Left lobe of liver (tissue), 2 donors: ENCODE results near the gene RORB. TPM values are rescaled to one million over a fixed set of nuclear protein-coding genes. Genes with fewer than 3 reads are reported as not detected.
"Not testable (repeated sequence)": the region's sequence is repeated elsewhere in the genome, so short reads cannot be mapped to it uniquely, and the experiment has no call there.

Source experiments
- ATAC-seq: fragments of 200-7000 bp; cut with Tn5 transposase; one replicate; pipeline ENCODE4 v1.9.1; 2020; ENCODE audit warnings: mild to moderate bottlenecking, moderate library complexity
- DNase-seq: peaks from one replicate; pipeline ENCODE4 v3.0.0-alpha.2; 2020; ENCODE audit warnings: low spot score
- total RNA-seq: library from RNA; stranded (reverse); gene quantifications from one replicate; pipeline ENCODE4 v1.2.1, GENCODE V29; 2021
- donor health status: DM: no; HTN: no; CAD: no; lungs with moderate emphysema.
- donor health status: DM: no; HTN: yes; CAD: no.

Gene RORB
- total RNA-seq, 1 donor from 2014 or later, result 0.05 TPM

DNA sequence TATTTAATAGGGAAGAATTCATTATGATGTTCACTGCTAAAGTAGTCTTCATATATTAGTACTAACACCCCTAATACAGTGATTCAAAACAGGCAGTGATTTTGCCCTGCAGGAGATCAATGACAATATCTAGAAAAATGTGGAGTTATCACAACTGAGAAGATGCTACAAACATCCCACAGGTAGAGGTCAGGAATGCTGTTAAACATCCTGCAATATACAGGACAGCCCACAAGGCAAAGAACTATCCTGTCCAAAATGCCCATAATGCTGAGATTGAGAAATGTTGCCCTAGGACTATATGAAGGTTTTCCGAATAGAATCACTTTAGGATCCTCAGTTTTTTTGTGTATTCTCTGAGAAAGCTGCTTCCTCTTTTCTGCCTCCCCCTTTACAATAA lies 15.3 kb downstream of the RORB start:
- DNase-seq (no peak), ATAC-seq (no peak)

GRCh38 chr9:74513221-74513620 lies 16.1 kb downstream of the RORB start:
- ATAC-seq, result no peak
- DNase-seq, result no peak

GRCh38 chr9:74517188-74517587 lies 20.1 kb downstream of the RORB start:
- ATAC-seq (no peak), DNase-seq (no peak)

- DNase-seq (no peak), ATAC-seq (no peak)
Measured at GRCh38 chr9:74519419-74519818, 22.3 kb downstream of the RORB start.

DNA sequence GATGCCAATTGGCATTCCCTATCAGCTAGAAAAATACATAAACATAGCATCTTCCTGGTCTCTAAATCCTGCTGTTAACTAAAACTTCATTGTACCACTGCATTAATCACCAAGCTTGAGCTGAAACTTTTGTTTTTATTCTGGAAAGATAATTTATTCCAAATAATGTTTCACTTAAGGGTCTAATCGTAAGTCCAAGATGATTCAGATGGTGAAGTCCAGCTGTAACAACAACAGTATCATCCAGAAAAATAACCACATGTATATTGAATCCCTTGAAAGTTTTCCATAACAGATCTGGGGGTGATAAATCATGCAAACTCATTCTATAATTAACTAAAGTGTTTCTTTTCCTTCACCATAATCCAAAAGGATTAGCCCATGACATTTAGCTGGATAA lies 23.9 kb downstream of the RORB start:
- no peak for ATAC-seq
- DNase-seq, result no peak

DNA sequence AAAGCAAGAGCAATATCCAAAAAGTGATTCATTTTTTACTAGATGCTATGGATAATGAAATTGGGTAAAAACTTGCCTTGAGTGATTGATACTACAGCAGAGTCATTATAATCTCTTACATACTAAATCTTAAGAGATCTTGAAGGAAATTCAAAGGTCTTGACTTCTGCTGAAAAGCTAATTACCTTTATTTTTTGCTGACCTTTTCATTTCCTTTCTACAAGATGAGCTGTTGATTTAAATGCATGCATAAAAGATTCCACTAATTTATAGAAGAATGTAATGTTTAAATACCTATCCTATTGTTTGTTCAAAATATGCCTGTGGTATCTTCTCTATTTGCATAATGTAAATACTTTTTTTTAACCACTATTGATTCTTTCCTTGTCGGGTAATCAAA lies 27.2 kb downstream of the RORB start:
- ATAC-seq (no peak), DNase-seq (no peak)

GRCh38 chr9:74526215-74526614 lies 29.1 kb downstream of the RORB start:
- no peak for ATAC-seq
- DNase-seq, result no peak

- no peak for ATAC-seq
- no peak for DNase-seq
Measured at GRCh38 chr9:74527718-74528117, 30.6 kb downstream of the RORB start.

DNA sequence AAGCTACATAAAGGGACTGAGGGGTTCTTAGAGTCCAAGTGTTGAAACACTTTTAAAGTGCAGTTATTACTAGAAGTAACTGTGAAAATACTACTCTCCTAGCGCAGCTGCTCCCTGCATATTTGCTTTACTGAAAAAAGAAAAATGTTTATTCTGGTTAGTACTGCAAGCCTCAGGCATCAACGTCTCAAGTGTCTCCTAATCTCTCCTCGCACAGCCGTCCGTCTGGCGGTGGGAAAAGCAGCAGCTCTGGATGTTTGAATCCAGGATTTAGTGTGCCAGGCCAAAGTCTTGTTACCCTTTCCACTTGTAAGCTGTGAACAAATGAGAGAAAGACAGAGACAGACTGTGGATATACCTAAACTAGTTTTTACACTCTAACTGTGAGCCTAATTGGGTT lies 31.1 kb downstream of the RORB start:
- no peak for ATAC-seq

GRCh38 chr9:74530458-74530857 lies 33.3 kb downstream of the RORB start:
- not testable (repeated sequence) for ATAC-seq, DNase-seq

More for the DNA sequence above, 31.1 kb downstream of the RORB start:
- no peak for DNase-seq

GRCh38 chr9:74533253-74533652 lies 36.1 kb downstream of the RORB start:
- no peak for DNase-seq

GRCh38 chr9:74534841-74535240 lies 37.7 kb downstream of the RORB start:
- ATAC-seq, result no peak
- no peak for DNase-seq

More at GRCh38 chr9:74533253-74533652, 36.1 kb downstream of the RORB start:
- ATAC-seq, result no peak

GRCh38 chr9:74543145-74543544 lies 46.0 kb downstream of the RORB start:
- no peak for DNase-seq
- ATAC-seq, result no peak

DNA sequence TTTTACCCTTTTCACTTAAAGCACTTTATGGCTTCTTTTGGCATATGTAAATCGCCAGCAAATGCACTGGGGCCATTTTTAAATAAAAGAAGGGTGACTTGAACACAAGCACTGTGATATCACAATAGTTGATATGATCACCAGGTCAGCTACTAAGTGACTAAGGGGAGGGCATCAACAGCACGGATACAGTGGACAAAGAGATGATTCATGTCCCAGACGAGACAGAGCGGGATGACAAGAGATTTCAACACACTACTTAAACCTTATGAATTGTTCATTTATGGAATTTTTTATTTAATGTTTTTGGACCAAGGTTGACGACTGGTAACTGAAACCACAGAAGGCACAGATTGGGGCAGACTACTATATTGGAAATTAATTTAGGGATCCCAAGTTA lies 54.1 kb downstream of the RORB start:
- ATAC-seq (no peak), DNase-seq (no peak)

DNA sequence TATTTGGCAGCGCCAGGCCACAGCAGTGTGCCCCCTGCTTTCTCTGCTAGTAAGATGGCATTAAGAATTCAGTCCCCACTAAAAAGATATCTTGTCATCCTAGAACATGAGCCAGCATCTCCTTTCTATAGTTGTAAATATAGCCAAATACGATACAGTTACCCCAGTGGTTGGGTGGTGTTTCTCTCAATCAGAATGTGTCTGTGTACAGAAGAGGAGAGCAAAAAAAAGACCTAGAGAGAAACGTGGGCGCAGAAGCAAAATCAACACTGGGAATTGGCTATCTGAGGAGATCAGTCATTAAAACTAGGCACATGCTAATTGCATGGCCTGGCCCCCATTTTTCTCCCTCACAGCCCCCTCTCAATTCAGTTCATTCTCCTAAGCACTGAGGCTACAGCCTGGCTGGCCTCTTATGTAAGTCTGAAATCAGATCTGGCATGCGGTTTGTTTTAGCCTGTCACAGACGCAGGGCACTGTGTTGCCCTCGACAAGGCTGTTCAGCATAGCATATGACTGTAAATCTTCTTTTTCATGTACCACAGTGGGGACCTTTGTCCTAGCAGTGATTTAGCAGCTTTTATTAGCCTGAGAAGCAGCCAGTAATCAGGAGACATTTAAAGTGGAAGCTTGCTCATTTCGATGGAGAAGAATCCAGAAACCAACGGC lies 57.8 kb downstream of the RORB start:
- ATAC-seq, result no peak
- no peak for DNase-seq

DNA sequence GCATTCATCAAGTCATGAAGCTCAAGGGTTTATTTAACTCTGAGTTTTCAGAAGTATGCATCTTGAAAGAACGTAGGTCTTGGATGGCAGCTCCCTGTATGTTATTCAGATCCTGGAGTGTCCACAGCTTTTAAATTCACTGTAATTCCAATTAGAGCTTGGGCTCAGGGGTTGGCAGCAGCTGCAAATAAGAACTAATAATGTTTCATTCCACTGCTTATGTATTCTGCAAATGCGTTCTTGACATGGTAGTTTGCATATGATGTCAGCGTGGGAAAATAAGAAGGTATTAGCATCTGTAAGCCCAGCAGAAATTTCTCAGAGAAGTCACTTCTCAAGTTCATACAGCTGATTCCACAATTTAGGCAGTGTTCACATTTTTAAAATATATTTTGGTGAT lies 58.4 kb downstream of the RORB start:
- ATAC-seq, result no peak
- DNase-seq, result no peak

DNA sequence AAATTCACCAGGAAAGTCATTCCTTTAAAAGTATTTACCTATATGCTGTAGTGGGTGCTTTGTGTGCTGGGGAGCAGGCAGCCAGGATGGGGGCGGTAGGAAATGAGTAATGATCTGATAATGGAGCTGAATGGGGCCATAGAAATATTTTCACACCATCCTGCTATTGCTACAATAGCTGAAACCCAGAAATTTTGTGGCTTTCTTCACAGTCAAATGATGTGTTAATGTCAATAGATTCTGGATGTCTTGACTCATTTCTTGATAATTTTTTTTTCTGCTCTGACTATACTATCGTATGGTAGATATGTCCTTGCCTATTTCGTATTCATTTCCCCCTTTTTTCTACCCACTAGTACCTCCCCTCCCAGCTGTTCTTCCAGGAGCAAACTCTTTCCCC lies 59.5 kb downstream of the RORB start:
- ATAC-seq, result no peak
- DNase-seq, result no peak

GRCh38 chr9:74557571-74557970 lies 60.4 kb downstream of the RORB start:
- no peak for DNase-seq
- ATAC-seq, result no peak

DNA sequence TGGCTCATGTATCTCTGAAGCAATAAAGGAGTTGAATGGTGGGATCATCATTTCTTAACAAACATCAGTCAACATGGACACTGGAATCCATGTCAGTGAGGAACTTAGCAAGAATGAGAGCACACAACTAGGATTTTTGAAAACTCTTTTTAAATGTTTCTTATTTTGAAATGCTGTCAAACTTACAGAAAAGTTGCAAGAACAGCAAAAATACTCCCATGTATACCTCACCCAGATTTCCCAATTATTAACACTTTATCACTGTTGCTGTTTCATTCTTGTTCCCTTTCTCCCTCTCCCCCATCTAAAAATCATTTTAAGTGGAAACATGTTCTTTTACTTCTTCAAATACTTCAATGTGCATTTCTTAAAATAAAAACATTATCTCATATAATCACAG lies 65.5 kb downstream of the RORB start:
- no peak for ATAC-seq

DNA sequence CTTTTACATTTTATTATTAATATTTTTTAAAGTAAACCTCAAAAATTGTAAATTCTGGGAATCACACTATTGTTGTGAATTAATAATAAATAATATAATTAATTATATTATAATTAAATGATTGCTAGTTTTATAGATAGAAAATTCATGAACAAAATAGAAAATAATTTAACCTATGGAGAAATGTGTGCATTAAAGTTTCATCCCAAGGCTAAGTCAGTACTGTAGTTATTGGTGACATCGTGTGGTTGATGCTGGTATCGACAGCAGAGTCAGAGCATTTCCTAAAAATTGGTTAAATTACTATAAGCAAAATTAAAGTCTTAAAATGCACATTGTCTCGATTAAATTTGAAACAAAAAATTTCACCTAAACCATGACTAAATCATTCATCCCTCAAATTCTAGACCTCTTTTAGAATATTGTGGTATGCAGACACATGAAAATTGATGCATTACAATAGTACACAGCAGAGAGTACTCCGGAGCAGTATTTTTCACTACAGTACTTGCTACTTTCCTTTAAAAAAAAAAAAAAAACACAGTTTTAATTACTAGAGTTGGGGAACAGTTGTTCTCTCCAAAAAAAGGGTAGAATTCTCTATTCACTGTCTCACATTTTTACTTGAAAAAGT lies 73.9 kb downstream of the RORB start:
- ATAC-seq (peak; percentile 65), DNase-seq (no peak)

More for the DNA sequence above, 65.5 kb downstream of the RORB start:
- DNase-seq, result no peak

- DNase-seq, result no peak
- ATAC-seq, result no peak
Measured at GRCh38 chr9:74573640-74574191, 76.6 kb downstream of the RORB start.

DNA sequence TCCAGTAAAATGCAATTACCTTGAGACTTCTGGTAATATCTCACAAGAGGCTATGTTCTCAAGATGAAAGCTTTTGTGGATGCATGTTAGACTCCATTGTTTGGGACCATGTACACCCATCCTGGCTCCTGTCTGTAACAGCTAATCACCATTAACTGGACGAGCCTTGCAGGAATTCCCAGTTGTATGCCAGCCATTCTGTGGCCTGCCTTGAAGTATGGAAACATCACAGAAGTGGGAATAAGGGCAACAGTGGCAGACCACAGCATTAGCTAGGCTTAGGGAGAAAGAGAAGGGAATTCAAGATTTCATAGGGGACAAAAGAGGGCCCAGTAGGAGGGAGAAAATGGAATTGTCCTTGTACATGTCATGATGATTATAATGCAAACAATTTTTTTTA lies 79.0 kb downstream of the RORB start:
- DNase-seq, result no peak
- ATAC-seq, result no peak

GRCh38 chr9:74577956-74578355 lies 80.8 kb downstream of the RORB start:
- ATAC-seq (peak; percentile 31), DNase-seq (no peak)
